D721Med (cell line): ENCODE results near the gene PCSK5.

ENCODE experiments used
- DNase-seq: peaks from one replicate; pipeline ENCODE4 v3.0.0; 2011; ENCODE audit warnings: low spot score; ENCODE audit not compliant: insufficient read length
- FAIRE-seq: peaks from 2 replicates; lab custom pipeline; 2011; peaks lifted over from hg19 to GRCh38; lab: Jason Lieb, UNC
- CTCF ChIP-seq: IDR thresholded peaks from 2 replicates; pipeline ENCODE4 v1.5.1; 2012; ENCODE audit warnings: mild to moderate bottlenecking, control low read depth; ENCODE audit not compliant: insufficient read depth; ENCODE audit errors: missing control alignments

The PCSK5 gene

GRCh38 chr9:76194896-76195295, 304.4 kb downstream of the PCSK5 start:
- DNase-seq (no peak), FAIRE-seq (no peak)
- no peak for TF ChIP-seq CTCF

GRCh38 chr9:76198336-76198735, 307.9 kb downstream of the PCSK5 start:
- TF ChIP-seq CTCF, result no peak
- FAIRE-seq (no peak), DNase-seq (no peak)

GRCh38 chr9:76200315-76200714, 309.8 kb downstream of the PCSK5 start:
- DNase-seq (no peak), FAIRE-seq (no peak)
- no peak for TF ChIP-seq CTCF

- no peak for FAIRE-seq
- DNase-seq, result no peak
- TF ChIP-seq CTCF, result no peak
Measured at GRCh38 chr9:76200745-76201144, 310.3 kb downstream of the PCSK5 start.

GRCh38 chr9:76203373-76203772, 312.9 kb downstream of the PCSK5 start:
- FAIRE-seq (no peak), DNase-seq (no peak)

GRCh38 chr9:76206821-76207220, 316.3 kb downstream of the PCSK5 start:
- DNase-seq, result peak; percentile 33
- FAIRE-seq, result peak; percentile 80

More at GRCh38 chr9:76203373-76203772, 312.9 kb downstream of the PCSK5 start:
- TF ChIP-seq CTCF, result no peak

More at GRCh38 chr9:76206821-76207220, 316.3 kb downstream of the PCSK5 start:
- TF ChIP-seq CTCF, result no peak
